Spleen (tissue), 7 donors: ENCODE results near the gene SOX5.

Experiments
- CTCF ChIP-seq, 11 experiments: fragments of 200-600 bp in 7 of 11; fragments of 450-650 bp in 4 of 11; sonication (generic) in 4 of 11; IDR thresholded peaks in 8 of 11; conservative IDR thresholded peaks in 3 of 11; 1 replicate in 7 of 11; 2 replicates in 4 of 11; pipeline versions ENCODE4 v1.4.0 to v1.8.0; 2016 to 2021; ENCODE audit warnings: antibody characterized with exemption in 11 of 11, inconsistent platforms in 4 of 11, mild to moderate bottlenecking in 1 of 11
- POLR2AphosphoS5 ChIP-seq, 3 donors: sonication (generic); formaldehyde crosslinking; IDR thresholded peaks; one replicate each; pipeline ENCODE4 v1.5.1; 2017; ENCODE audit warnings: antibody characterized with exemption in 3 of 3
- donor health status: DM: no; HTN: no; CAD: no; lungs with moderate emphysema.
- donor health status: DM: no; HTN: no; CAD: no.
- donor health status: DM: no; HTN: no; CAD: no.

GRCh38 chr12:23719493-23719892 is 230.0 kb downstream of the SOX5 start:
- no peak for TF ChIP-seq CTCF (IDR thresholded peaks at IDR 0.05 in 8 of 11, conservative IDR thresholded peaks at IDR 0.05 in 3 of 11)
- TF ChIP-seq POLR2AphosphoS5 (IDR thresholded peaks at IDR 0.05): no peak
